ENCODE data around the gene RAD51B.
A peak's percentile ranks its signal among the peaks of the same experiment; 100 is the strongest.

DNA sequence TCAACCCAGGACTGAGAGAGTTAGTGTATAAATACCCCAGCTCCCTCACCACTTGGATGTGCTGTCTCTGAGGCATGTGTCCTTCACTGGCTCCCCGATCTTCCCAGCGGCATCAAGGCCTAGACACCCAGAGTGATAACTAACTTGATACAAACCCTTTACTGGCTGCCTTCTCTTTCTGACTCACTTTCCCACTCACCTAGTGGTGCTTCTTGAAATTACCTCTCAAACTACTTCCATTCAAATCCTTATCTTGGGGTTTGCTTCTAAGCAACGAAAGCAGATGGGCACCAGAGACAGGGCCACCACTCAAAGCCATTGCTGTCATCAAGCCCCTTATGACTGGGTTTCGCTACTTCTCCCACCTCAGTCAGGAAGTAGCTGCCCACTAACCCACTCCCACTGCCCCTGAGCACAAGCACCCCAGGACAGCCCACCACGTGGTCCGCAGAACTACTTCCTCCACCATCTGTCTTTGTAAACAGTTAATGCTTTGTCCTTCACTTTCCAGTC, 956.1 kb downstream of the RAD51B start:
- TF ChIP-seq EZH2 (IDR thresholded peaks at IDR 0.05) (no peak), JUND (IDR thresholded peaks at IDR 0.05) (no peak), SP1 (IDR thresholded peaks at IDR 0.05; ENCODE audit: low read depth) (no peak), ELF1 (IDR thresholded peaks at IDR 0.05; ENCODE audit: borderline replicate concordance, low read depth) (no peak), POLR2AphosphoS5 (IDR thresholded peaks at IDR 0.05; ENCODE audit: low read depth, low read length) (no peak), FOSL1 (IDR thresholded peaks at IDR 0.05; ENCODE audit: low read depth) (no peak), CEBPB (IDR thresholded peaks at IDR 0.05; ENCODE audit: low read depth) (no peak), EZH2phosphoT487 (IDR thresholded peaks at IDR 0.05; ENCODE audit: borderline replicate concordance) (no peak), RAD21 (IDR thresholded peaks at IDR 0.05; ENCODE audit: low read depth) (no peak), SRF (IDR thresholded peaks at IDR 0.05; ENCODE audit: low read depth) (no peak)
- TF ChIP-seq, protein P1, sequence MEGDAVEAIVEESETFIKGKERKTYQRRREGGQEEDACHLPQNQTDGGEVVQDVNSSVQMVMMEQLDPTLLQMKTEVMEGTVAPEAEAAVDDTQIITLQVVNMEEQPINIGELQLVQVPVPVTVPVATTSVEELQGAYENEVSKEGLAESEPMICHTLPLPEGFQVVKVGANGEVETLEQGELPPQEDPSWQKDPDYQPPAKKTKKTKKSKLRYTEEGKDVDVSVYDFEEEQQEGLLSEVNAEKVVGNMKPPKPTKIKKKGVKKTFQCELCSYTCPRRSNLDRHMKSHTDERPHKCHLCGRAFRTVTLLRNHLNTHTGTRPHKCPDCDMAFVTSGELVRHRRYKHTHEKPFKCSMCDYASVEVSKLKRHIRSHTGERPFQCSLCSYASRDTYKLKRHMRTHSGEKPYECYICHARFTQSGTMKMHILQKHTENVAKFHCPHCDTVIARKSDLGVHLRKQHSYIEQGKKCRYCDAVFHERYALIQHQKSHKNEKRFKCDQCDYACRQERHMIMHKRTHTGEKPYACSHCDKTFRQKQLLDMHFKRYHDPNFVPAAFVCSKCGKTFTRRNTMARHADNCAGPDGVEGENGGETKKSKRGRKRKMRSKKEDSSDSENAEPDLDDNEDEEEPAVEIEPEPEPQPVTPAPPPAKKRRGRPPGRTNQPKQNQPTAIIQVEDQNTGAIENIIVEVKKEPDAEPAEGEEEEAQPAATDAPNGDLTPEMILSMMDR (IDR thresholded peaks at IDR 0.05 in 2 of 3, conservative IDR thresholded peaks at IDR 0.05 in 1 of 3; ENCODE audit: borderline replicate concordance in 1 of 3, insufficient read depth in 1 of 3, low read depth in 2 of 3, low read length in 2 of 3): peak in 2 of 3 experiments; percentile 39 to 49; a peak in 4 of 6 replicates
- TF ChIP-seq, protein P2, sequence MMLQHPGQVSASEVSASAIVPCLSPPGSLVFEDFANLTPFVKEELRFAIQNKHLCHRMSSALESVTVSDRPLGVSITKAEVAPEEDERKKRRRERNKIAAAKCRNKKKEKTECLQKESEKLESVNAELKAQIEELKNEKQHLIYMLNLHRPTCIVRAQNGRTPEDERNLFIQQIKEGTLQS (IDR thresholded peaks at IDR 0.05): no peak
- TF ChIP-seq, protein P3, sequence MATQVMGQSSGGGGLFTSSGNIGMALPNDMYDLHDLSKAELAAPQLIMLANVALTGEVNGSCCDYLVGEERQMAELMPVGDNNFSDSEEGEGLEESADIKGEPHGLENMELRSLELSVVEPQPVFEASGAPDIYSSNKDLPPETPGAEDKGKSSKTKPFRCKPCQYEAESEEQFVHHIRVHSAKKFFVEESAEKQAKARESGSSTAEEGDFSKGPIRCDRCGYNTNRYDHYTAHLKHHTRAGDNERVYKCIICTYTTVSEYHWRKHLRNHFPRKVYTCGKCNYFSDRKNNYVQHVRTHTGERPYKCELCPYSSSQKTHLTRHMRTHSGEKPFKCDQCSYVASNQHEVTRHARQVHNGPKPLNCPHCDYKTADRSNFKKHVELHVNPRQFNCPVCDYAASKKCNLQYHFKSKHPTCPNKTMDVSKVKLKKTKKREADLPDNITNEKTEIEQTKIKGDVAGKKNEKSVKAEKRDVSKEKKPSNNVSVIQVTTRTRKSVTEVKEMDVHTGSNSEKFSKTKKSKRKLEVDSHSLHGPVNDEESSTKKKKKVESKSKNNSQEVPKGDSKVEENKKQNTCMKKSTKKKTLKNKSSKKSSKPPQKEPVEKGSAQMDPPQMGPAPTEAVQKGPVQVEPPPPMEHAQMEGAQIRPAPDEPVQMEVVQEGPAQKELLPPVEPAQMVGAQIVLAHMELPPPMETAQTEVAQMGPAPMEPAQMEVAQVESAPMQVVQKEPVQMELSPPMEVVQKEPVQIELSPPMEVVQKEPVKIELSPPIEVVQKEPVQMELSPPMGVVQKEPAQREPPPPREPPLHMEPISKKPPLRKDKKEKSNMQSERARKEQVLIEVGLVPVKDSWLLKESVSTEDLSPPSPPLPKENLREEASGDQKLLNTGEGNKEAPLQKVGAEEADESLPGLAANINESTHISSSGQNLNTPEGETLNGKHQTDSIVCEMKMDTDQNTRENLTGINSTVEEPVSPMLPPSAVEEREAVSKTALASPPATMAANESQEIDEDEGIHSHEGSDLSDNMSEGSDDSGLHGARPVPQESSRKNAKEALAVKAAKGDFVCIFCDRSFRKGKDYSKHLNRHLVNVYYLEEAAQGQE (IDR thresholded peaks at IDR 0.05; ENCODE audit: low read depth): no peak
- TF ChIP-seq, protein P4, sequence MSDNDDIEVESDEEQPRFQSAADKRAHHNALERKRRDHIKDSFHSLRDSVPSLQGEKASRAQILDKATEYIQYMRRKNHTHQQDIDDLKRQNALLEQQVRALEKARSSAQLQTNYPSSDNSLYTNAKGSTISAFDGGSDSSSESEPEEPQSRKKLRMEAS (IDR thresholded peaks at IDR 0.05): no peak

Data from HCT116 (cell line).